OCI-LY7 (cell line): Measurements from ENCODE around the gene FABP6.

ENCODE experiments used
- CTCF ChIP-seq: fragments of 200-600 bp; sonication (generic); conservative IDR thresholded peaks from 2 replicates; pipeline ENCODE4 v1.5.1; 2014; ENCODE audit warnings: mild to moderate bottlenecking, antibody characterized with exemption, low read length, moderate library complexity, mixed read lengths
- EZH2phosphoT487 ChIP-seq: fragments of 200-600 bp; sonication (generic); IDR thresholded peaks from 2 replicates; pipeline ENCODE4 v1.6.1; 2018; ENCODE audit warnings: low read depth, borderline replicate concordance, mild to moderate bottlenecking, mixed run types, antibody characterized with exemption, low read length, moderate library complexity, mixed read lengths

DNA sequence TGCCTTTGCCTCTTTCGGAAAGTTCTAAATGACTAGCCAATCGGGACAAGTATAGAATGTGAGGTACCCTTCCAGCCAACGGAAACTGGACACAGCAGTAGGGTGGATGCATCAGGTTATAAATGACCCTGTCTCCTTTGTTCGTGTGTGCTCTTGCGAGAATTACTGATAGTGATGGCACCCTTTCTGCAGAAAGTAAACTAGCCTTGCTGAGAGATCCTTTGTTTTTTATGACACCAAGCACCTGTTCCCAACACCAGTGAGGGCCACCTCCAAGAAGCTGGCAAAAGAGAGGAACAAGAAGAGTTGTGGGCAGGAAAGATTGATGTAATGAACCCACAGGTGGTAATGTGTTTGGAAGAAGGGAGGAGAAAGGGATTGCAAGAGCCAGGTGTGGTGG, 42.8 kb upstream of the FABP6 start:
- TF ChIP-seq CTCF (no peak), EZH2phosphoT487 (no peak)
